Measurements from ENCODE around the gene SORBS2.

GRCh38 chr4:185839194-185839712 is 27.3 kb upstream of the SORBS2 start:
- TF ChIP-seq CTCF (IDR thresholded peaks at IDR 0.05) (no peak), POLR2A (IDR thresholded peaks at IDR 0.05; ENCODE audit: low read depth) (no peak), POLR2AphosphoS5 (IDR thresholded peaks at IDR 0.05) (peak; percentile 32 to 74)
